HCT116 (cell line): ENCODE results near the gene KIF18A. TPM values are rescaled to one million over a fixed set of nuclear protein-coding genes. Genes with fewer than 3 reads are reported as not detected.

Experiments used
- ATAC-seq: fragments of 200-7000 bp; cut with Tn5 transposase; 2 replicates; pipeline ENCODE4 v1.9.1; 2020; ENCODE audit warnings: mild to moderate bottlenecking, moderate library complexity
- BruUV-seq: library from RNA; stranded (reverse); fragments of 400-500 nt; replicated peaks from 2 replicates; lab custom pipeline; 2021; lab: Mats Ljungman, UMichigan
- CTCF ChIA-PET: fragments of 300-600 bp; sonication (Branson Sonifier 250); formaldehyde crosslinking; loops from one replicate; lab custom pipeline; 2021; ENCODE audit warnings: antibody characterized with exemption; lab: Charles Lee
- POLR2A ChIA-PET: fragments of 300-600, 350-600 bp; sonication (Branson Sonifier 250); formaldehyde crosslinking; loops from one replicate; lab custom pipeline; 2021; ENCODE audit warnings: antibody characterized with exemption; lab: Charles Lee
- RAD21 ChIA-PET, 2 experiments: fragments of 300-600 bp; sonication (Branson Sonifier 250); formaldehyde crosslinking; loops; one replicate each; lab custom pipeline; 2023; ENCODE audit warnings: low total read pairs in 2 of 2; ENCODE audit not compliant: uncharacterized antibody in 2 of 2, unreplicated experiment in 2 of 2, low non-redundant PET in 1 of 2; lab: Charles Lee
- DNase-seq: peaks from one replicate; pipeline ENCODE4 v3.0.0-alpha.2; 2010; ENCODE audit warnings: low read depth, low spot score
- H2AFZ ChIP-seq: fragments of 200-600 bp; shearing (Covaris generic), sonication (generic); 2 replicates; pipeline ENCODE4 v1.6.1; 2017; ENCODE audit warnings: low read depth, mixed run types, mixed read lengths, antibody characterized with exemption, low read length; ENCODE audit not compliant: poor library complexity, severe bottlenecking
- H3K27ac ChIP-seq: 2 replicates; pipeline ENCODE4 v1.5.1; 2012; ENCODE audit warnings: low read depth, low read length
- H3K27me3 ChIP-seq: fragments of 200-600 bp; sonication (generic); 2 replicates; pipeline ENCODE4 v1.6.1; 2016; ENCODE audit warnings: mixed run types, low read length, mixed read lengths; ENCODE audit not compliant: insufficient read depth
- H3K36me3 ChIP-seq, 2 experiments: fragments of 200-500 bp in 1 of 2; fragments of 200-600 bp in 1 of 2; sonication (Bioruptor generic) in 1 of 2; sonication (generic) in 1 of 2; 2 replicates each; pipeline versions ENCODE4 v1.5.1 to v1.6.1; 2014 to 2016; ENCODE audit warnings: low read length in 2 of 2, inconsistent platforms in 1 of 2, mixed read lengths in 1 of 2, mixed run types in 1 of 2; ENCODE audit not compliant: insufficient read depth in 2 of 2, control insufficient read depth in 1 of 2
- H3K4me1 ChIP-seq, 2 experiments: fragments of 200-600 bp in 1 of 2; sonication (generic) in 1 of 2; 2 replicates each; pipeline versions ENCODE4 v1.5.1 to v1.6.1; 2012 to 2017; ENCODE audit warnings: low read length in 2 of 2, inconsistent platforms in 1 of 2, mild to moderate bottlenecking in 1 of 2, mixed read lengths in 1 of 2, mixed run types in 1 of 2, moderate library complexity in 1 of 2; ENCODE audit not compliant: insufficient read depth in 2 of 2, control insufficient read depth in 1 of 2
- H3K4me2 ChIP-seq: fragments of 200-600 bp; sonication (generic); 2 replicates; pipeline ENCODE4 v1.6.1; 2017; ENCODE audit warnings: mixed run types, low read length, mixed read lengths
- H3K4me3 ChIP-seq, 2 experiments: fragments of 200-600 bp in 1 of 2; sonication (generic) in 1 of 2; replicated peaks in 1 of 2; 2 replicates each; pipeline ENCODE4 v1.5.1; 2011 to 2016; ENCODE audit warnings: low read length in 2 of 2, control low read depth in 1 of 2, low read depth in 1 of 2, mild to moderate bottlenecking in 1 of 2, mixed read lengths in 1 of 2, mixed run types in 1 of 2
- H3K79me2 ChIP-seq: fragments of 200-600 bp; sonication (generic); 2 replicates; pipeline ENCODE4 v1.6.1; 2017; ENCODE audit warnings: mild to moderate bottlenecking, mixed run types, low read length, moderate library complexity, mixed read lengths; ENCODE audit not compliant: insufficient read depth
- H3K9ac ChIP-seq: fragments of 200-600 bp; sonication (generic); 2 replicates; pipeline ENCODE4 v1.6.1; 2016; ENCODE audit warnings: low read length, mixed read lengths
- H3K9me2 ChIP-seq: fragments of 200-600 bp; sonication (generic), shearing (Covaris generic); 2 replicates; pipeline ENCODE4 v1.6.1; 2017; ENCODE audit warnings: mixed run types, mild to moderate bottlenecking, moderate library complexity; ENCODE audit not compliant: insufficient read depth
- H3K9me3 ChIP-seq, 2 experiments: fragments of 200-500 bp in 1 of 2; fragments of 200-600 bp in 1 of 2; sonication (Bioruptor generic) in 1 of 2; sonication (generic) in 1 of 2; 2 replicates each; pipeline ENCODE4 v1.6.1; 2014 to 2017; ENCODE audit warnings: low read length in 2 of 2, mixed read lengths in 2 of 2, inconsistent platforms in 1 of 2, low read depth in 1 of 2, mild to moderate bottlenecking in 1 of 2, mixed run types in 1 of 2, moderate library complexity in 1 of 2; ENCODE audit not compliant: control insufficient read depth in 1 of 2, insufficient read depth in 1 of 2
- H4K20me1 ChIP-seq: fragments of 200-600 bp; sonication (generic), shearing (Covaris generic); 2 replicates; pipeline ENCODE4 v1.6.1; 2017; ENCODE audit warnings: mixed run types, mild to moderate bottlenecking, moderate library complexity; ENCODE audit not compliant: insufficient read depth
- CBX3 ChIP-seq: IDR thresholded peaks from 2 replicates; pipeline ENCODE4 v1.6.1; 2012; ENCODE audit warnings: low read depth
- ELF1 ChIP-seq: IDR thresholded peaks from 2 replicates; pipeline ENCODE4 v1.6.1; 2012; ENCODE audit warnings: low read depth, borderline replicate concordance
- EZH2 ChIP-seq: fragments of 200-600 bp; sonication (generic); IDR thresholded peaks from 2 replicates; pipeline ENCODE4 v1.6.1; 2017; ENCODE audit warnings: antibody characterized with exemption, mixed run types
- EZH2phosphoT487 ChIP-seq: fragments of 200-600 bp; IDR thresholded peaks from 2 replicates; pipeline ENCODE4 v1.6.1; 2018; ENCODE audit warnings: antibody characterized with exemption, borderline replicate concordance
- POLR2A ChIP-seq: IDR thresholded peaks from 2 replicates; pipeline ENCODE4 v1.7.0; 2011; ENCODE audit warnings: borderline replicate concordance; ENCODE audit not compliant: insufficient read depth, insufficient read length; ENCODE audit errors: extremely low read depth
- POLR2AphosphoS5 ChIP-seq: IDR thresholded peaks from 2 replicates; pipeline ENCODE4 v1.6.1; 2011; ENCODE audit warnings: mild to moderate bottlenecking, low read depth, low read length, moderate library complexity
- RAD21 ChIP-seq: IDR thresholded peaks from 2 replicates; pipeline ENCODE4 v1.6.1; 2012; ENCODE audit warnings: low read depth, mild to moderate bottlenecking
- REST ChIP-seq: IDR thresholded peaks from 2 replicates; pipeline ENCODE4 v1.6.1; 2012; ENCODE audit warnings: low read depth
- SIN3A ChIP-seq: IDR thresholded peaks from 2 replicates; pipeline ENCODE4 v1.6.1; 2012; ENCODE audit warnings: low read depth
- SP1 ChIP-seq: IDR thresholded peaks from 2 replicates; pipeline ENCODE4 v1.6.1; 2012; ENCODE audit warnings: low read depth
- TCF7L2 ChIP-seq: IDR thresholded peaks from 2 replicates; pipeline ENCODE4 v1.7.0; 2011; ENCODE audit warnings: borderline replicate concordance, inconsistent platforms; ENCODE audit not compliant: insufficient read depth, insufficient read length; ENCODE audit errors: extremely low read depth
- YY1 ChIP-seq: IDR thresholded peaks from 2 replicates; pipeline ENCODE4 v1.6.1; 2011; ENCODE audit warnings: low read length, low read depth, moderate library complexity, mild to moderate bottlenecking; ENCODE audit not compliant: insufficient replicate concordance; ENCODE audit errors: extremely low read depth
- ZFX ChIP-seq: fragments of 450-650 bp; IDR thresholded peaks from 2 replicates; pipeline ENCODE4 v1.6.1; 2017
- intact Hi-C: fragments of 100-400 bp; cut with micrococcal nuclease; formaldehyde crosslinking; loops from 2 replicates; pipeline ENCODE4 v1.10.0; 2022
- total RNA-seq: library from RNA; stranded (reverse); gene quantifications from one replicate; pipeline ENCODE4 v1.2.1, GENCODE V29; 2021; ENCODE audit not compliant: unreplicated experiment
- TF ChIP-seq, protein P1 (sequence below): IDR thresholded peaks from 2 replicates; pipeline ENCODE4 v1.6.1; 2012
- TF ChIP-seq, protein P2 (sequence below): IDR thresholded peaks from 2 replicates; pipeline ENCODE4 v1.6.1; 2012

Gene KIF18A
- total RNA-seq, 1 experiment from 2014 or later = 50.7 TPM

DNA sequence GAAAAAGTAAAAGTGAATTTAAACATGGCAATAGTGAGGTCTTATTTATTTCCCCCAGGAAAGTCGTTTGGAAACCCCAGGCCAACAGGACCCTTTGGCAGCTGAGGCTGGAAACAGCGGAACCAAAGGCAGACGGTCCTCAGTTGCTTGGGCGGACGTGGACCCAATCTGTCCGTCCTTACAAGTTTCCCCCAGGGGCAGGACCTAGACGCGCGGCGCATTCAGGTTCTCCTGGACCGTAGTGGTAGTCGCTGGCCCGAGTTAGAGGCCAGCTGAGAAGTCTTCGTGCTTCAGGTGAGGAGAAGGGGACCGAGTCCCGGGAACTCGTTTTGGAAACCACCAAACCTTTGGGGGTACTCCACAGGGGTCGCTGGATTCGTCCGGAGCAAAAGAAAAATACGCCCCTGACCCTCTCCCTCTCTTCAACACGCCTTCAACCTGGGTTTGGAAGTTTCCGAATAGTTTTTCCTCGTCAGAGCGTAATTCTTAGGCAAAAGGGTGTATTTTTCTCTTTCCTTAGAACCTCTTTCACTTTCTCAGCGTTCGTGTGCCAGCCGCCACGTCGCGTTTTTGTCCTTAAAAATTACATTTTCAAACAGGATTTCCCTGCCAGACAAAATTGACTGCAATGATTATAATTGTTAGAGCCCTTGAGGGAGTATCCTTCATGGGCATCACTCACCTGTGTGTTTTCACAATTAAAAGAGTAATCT lies 2.3 kb upstream of the KIF18A start:
- peak overlapping the region; percentile 78 to 82 for H3K4me3 ChIP-seq
- H3K79me2 ChIP-seq = peaks cover 93% of the 10 kb centered on the region
- ATAC-seq = peak; percentile 63
- TF ChIP-seq CBX3 (peak; percentile 98), SIN3A (peak; percentile 77), EZH2phosphoT487 (no peak), SP1 (peak; percentile 75), ZFX (0 out of 2 replicates have a peak, but pooled peaks have one; percentile 42), POLR2A (no peak), EZH2 (no peak), REST (no peak), POLR2AphosphoS5 (peak; percentile 88), YY1 (peak; percentile 91), ELF1 (no peak), RAD21 (0 out of 2 replicates have a peak, but pooled peaks have one; percentile 4), TCF7L2 (peak; percentile 51)
- TF ChIP-seq, protein P1, sequence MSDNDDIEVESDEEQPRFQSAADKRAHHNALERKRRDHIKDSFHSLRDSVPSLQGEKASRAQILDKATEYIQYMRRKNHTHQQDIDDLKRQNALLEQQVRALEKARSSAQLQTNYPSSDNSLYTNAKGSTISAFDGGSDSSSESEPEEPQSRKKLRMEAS = peak; percentile 80
- TF ChIP-seq, protein P2, sequence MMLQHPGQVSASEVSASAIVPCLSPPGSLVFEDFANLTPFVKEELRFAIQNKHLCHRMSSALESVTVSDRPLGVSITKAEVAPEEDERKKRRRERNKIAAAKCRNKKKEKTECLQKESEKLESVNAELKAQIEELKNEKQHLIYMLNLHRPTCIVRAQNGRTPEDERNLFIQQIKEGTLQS = no peak
- no peaks in the 10 kb centered on the region for H3K9me3 ChIP-seq
- CTCF ChIA-PET = no interaction called here
- POLR2A ChIA-PET = interaction anchor here (0.8 kb wide), 1 partner anchor 420 kb away, joined by 3 read pairs; no protein-coding TSS in a partner anchor
- peaks cover 2 to 7% of the 10 kb centered on the region in 2 experiments; a peak in 1 of 4 replicates for H3K36me3 ChIP-seq
- BruUV-seq = no TSS peak
- no peaks in the 10 kb centered on the region for H4K20me1 ChIP-seq
- DNase-seq = peak; percentile 65
- H3K9me2 ChIP-seq = no peaks in the 10 kb centered on the region
- H3K9ac ChIP-seq = peak overlapping the region; percentile 84
- H3K27ac ChIP-seq = peak overlapping the region; percentile 64
- intact Hi-C loops = loop anchor here (10.0 kb wide), 1 partner anchor 415 kb away; no protein-coding TSS in a partner anchor
- H3K27me3 ChIP-seq = no peaks in the 10 kb centered on the region
- peak overlapping the region; percentile 84 for H3K4me2 ChIP-seq
- RAD21 ChIA-PET = no interaction called here
- peaks cover 23 to 32% of the 10 kb centered on the region in 2 experiments; a peak in 3 of 4 replicates for H3K4me1 ChIP-seq
- no peak overlapping the region for H2AFZ ChIP-seq
